GM10248 (cell line): ENCODE measurements around the gene GPS2.
"Not testable (repeated sequence)": the region's sequence is repeated elsewhere in the genome, so short reads cannot be mapped to it uniquely, and the experiment has no call there.

Source experiments
- CTCF ChIA-PET: fragments of 300-600 bp; sonication (Branson Sonifier 250); formaldehyde crosslinking; extraction: SDS; loops from one replicate; lab custom pipeline; 2021; ENCODE audit warnings: antibody characterized with exemption; lab: Yijun Ruan, JAX
- POLR2A ChIA-PET: fragments of 350-650 bp; sonication (Branson Sonifier 250); formaldehyde crosslinking; extraction: SDS; loops from one replicate; lab custom pipeline; 2020; ENCODE audit warnings: antibody characterized with exemption; lab: Yijun Ruan, JAX
- DNase-seq: peaks from one replicate; pipeline ENCODE4 v3.0.0; 2012; ENCODE audit errors: extremely low spot score
- TF ChIP-seq, protein P1 (sequence below): IDR thresholded peaks from 2 replicates; pipeline ENCODE4 v1.5.1; 2012; ENCODE audit warnings: mild to moderate bottlenecking, low read depth; ENCODE audit errors: extremely low read depth, missing control alignments, control extremely low read depth

GPS2 gene

DNA sequence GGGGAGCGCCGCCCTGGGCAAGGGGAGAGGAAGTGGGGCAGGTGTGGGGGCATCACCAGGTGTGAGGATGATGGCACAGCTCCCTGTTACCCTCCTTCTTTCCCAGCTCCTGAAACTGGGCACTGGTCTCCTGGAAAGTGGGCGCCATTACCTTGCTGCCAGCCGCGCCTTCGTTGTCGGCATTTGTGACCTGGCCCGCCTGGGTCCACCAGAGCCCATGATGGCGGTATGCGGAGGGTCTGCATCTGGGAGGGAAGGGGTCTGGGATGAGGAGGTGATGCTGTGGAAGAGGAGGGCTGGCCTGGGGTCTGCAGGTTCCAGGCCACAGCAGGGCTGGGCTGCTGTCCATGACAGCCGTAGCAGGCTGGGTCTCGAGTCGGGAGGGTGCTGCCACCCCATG, 26.7 kb upstream of the GPS2 start:
- POLR2A ChIA-PET, result interaction anchor here (0.6 kb wide), 1 partner anchor 43 kb away, joined by 3 read pairs; no protein-coding TSS in a partner anchor
- DNase-seq, result no peak
- CTCF ChIA-PET, result interaction anchor here (0.8 to 4.0 kb wide), 5 partner anchors 11 to 62 kb away, joined by 3 to 15 read pairs (median 3); partner anchors contain the start of genes NEURL4 and TMEM95
- TF ChIP-seq, protein P1, sequence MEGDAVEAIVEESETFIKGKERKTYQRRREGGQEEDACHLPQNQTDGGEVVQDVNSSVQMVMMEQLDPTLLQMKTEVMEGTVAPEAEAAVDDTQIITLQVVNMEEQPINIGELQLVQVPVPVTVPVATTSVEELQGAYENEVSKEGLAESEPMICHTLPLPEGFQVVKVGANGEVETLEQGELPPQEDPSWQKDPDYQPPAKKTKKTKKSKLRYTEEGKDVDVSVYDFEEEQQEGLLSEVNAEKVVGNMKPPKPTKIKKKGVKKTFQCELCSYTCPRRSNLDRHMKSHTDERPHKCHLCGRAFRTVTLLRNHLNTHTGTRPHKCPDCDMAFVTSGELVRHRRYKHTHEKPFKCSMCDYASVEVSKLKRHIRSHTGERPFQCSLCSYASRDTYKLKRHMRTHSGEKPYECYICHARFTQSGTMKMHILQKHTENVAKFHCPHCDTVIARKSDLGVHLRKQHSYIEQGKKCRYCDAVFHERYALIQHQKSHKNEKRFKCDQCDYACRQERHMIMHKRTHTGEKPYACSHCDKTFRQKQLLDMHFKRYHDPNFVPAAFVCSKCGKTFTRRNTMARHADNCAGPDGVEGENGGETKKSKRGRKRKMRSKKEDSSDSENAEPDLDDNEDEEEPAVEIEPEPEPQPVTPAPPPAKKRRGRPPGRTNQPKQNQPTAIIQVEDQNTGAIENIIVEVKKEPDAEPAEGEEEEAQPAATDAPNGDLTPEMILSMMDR, result no peak

DNA sequence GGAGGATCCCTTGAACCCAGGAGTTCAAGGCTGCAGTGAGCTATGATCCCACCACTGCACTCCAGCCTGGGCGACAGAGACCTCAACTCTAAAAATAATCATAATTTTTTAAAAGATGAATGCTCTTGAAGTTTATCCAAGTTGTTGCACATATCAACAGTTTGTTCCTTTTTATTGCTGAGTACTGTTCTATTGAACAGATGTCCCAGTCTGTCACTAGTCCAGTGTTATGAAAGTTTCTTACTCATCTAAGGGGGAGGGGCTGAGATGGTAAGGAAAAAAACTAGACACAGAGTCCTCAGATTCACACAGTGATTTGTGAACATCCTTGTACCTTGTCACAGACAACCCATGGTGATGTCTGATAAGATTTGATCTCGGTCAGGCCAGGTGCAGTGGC, 25.0 kb upstream of the GPS2 start:
- CTCF ChIA-PET, result interaction anchor here (1.3 to 1.7 kb wide), 2 partner anchors 14 to 16 kb away, joined by 4 read pairs; no protein-coding TSS in a partner anchor
- no peak for DNase-seq
- POLR2A ChIA-PET, result no interaction called here
- TF ChIP-seq, protein P1, result no peak

DNA sequence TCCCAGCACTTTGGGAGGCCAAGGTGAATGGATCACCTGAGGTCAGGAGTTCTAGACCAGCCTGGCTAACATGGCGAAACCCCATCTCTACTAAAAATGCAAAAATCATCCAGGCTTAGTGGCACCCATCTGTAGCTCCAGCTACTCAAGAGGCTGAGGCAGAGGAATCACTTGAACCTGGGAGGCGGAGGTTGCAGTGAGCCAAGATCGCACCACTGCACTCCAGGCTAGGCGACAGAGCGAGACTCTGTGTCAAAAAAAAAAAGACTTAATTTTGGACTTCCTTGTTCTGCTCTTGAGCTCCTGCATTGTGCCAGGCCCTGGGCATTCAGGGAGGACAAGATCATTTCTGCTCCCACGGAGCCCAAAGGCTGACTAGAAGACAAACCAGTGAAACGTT, 22.4 kb upstream of the GPS2 start:
- CTCF ChIA-PET, result interaction anchor here (1.1 to 5.7 kb wide), 7 partner anchors 11 to 188 kb away, joined by 3 to 62 read pairs (median 16); partner anchors contain the start of genes CHRNB1, KCTD11 and TMEM95
- POLR2A ChIA-PET, DNase-seq: not testable (repeated sequence)

DNA sequence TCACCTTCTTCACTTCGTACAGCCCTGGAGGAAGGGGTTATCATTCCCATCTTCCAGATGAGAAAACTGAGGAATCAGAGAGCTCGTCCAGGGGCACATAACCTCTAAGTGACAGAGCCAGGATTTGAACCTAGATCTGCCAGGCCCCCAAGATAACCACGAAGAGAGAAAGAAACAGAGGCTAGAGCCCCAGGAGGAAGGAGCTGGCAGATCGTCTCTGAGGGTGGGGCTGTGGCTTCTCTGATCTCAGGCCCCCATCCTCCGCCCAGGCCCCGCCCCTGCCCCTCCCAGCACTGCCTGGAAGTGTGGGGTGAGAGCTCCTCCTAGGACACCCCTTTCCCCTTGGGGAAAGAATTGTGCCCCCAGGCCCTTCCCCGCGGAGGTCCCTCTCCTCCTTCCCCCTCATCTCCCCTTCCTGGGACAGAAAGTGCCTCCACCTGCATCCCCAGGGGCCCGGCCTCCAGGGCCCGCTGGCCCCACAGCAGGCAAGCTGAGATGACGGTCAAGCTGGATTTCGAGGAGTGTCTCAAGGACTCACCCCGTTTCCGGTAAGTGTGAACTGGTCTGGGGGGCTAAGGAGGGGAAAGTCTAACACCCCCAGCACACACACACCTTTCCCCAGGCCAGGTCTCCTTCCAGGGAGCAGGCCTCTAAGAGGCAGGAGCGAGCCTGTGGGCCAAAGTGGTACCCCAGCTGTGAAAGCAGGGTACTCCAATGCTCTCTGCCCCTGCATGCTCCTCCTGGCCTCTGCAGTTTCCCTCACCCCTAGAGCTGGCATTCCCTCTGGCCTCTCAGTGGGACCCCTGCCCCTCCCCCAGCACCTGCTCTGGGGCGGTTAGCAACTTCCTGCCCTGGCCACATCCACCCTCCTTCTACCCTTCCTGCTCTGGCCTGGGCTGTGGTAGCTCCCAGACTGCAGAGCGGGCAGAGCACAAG, 21.3 kb upstream of the GPS2 start, which contains the start of gene ACAP1:
Gene ACAP1, plus strand, starts transcription at position 290 of the 936 bp plus-strand sequence. Its CDS starts 206 bp downstream, at position 496.
- TF ChIP-seq, protein P1, result peak; percentile 18
- POLR2A ChIA-PET, result interaction anchor here (0.7 to 1.5 kb wide), 4 partner anchors 8 to 148 kb away, joined by 3 to 7 read pairs (median 3); partner anchors contain the start of gene POLR2A
- peak; percentile 81 for DNase-seq
- CTCF ChIA-PET, result interaction anchor here (0.8 to 5.7 kb wide), 12 partner anchors 9 to 253 kb away, joined by 3 to 62 read pairs (median 8); partner anchors contain the start of genes CHRNB1, KCTD11, SENP3 and TMEM95

DNA sequence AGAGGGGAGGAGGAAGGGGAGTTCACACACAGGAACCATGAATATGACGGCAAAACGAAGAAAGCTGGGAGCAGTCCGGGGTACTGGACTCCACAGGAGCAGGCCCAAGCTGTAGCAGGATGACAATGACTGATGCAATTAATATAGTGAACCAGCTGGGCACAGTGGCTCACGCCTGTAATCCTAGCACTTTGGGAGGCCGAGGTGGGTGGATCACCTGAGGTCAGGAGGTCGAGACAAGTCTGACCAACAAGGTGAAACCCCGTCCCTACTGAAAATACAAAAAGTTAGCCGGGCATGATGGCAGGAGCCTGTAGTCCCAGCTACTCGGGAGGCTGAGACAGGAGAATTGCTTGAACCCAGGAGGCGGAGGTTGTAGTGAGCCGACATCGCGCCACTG, 20.6 kb upstream of the GPS2 start:
- ChIA-PET CTCF (interaction anchor here (0.8 to 5.7 kb wide), 13 partner anchors 9 to 253 kb away, joined by 3 to 62 read pairs (median 6); partner anchors contain the start of genes KCTD11, SENP3 and TMEM95), POLR2A (interaction anchor here (1.2 to 1.5 kb wide), 2 partner anchors 14 to 149 kb away, joined by 3 to 7 read pairs; partner anchors contain the start of gene POLR2A)
- DNase-seq, result not testable (repeated sequence)

DNA sequence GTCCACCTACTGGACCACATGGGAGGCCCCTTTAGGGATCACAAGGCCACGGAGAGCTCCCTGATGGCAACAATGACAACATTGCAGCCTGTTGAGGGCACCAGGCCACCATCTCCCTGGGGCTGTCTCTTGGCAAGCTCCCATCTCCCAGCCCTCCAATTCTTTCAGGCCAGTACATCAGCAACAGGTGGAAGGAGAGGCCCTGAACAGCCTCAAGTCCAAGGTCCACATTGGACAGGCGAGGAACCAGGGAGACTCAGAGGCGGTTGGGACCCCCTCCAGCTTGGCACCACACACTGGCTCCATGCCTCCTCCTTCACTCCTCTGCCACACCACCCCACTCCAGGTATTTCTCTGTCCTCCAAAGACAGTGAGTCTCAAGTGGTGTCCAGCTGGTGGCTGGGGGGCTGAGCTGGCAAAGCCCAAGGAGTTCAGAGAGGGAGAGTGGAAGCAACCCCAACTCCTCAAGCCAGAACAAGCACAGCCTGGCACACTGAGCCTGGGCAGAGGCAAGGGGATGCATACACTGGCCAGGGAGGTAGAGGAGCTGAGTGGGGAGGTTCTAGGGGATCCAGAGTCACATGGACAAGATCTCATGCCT, 19.9 kb upstream of the GPS2 start:
- no peak for DNase-seq
- TF ChIP-seq, protein P1, result no peak
- ChIA-PET POLR2A (no interaction called here), CTCF (interaction anchor here (1.0 to 5.7 kb wide), 10 partner anchors 8 to 226 kb away, joined by 3 to 62 read pairs (median 10); partner anchors contain the start of genes KCTD11 and TMEM95)

DNA sequence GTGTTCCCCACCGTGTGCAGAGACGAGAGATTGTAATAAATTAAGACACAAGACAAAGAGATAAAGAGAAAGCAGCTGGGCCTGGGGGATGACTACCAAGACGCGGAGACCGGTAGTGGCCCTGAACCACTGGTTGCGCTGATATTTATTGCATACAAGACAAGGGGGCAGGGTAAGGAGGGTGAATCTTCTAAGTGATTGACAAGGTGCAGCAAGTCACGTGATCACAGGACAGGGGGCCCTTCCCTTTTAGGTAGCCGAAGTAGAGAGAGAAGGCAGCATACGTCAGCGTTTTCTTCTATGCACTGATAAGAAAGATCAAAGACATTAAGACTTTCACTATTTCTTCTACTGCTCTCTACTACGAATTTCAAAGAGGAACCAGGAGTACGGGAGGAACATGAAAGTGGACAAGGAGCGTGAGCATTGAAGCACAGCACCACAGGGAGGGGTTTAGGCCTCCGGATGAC, 17.5 kb upstream of the GPS2 start:
- ChIA-PET POLR2A (interaction anchor here (0.6 kb wide), 1 partner anchor 30 kb away, joined by 12 read pairs; no protein-coding TSS in a partner anchor), CTCF (interaction anchor here (0.9 to 3.7 kb wide), 2 partner anchors 20 to 24 kb away, joined by 3 to 15 read pairs; no protein-coding TSS in a partner anchor)
- not testable (repeated sequence) for DNase-seq
